Stimulated activated CD4-positive, alpha-beta T cell treated with anti-CD3 and anti-CD28 coated beads, Interleukin-2, amount 100 ng/mL, for 24 hours (primary cell): Measurements from ENCODE around the gene GJA8.
"Not testable (repeated sequence)": the region's sequence is repeated elsewhere in the genome, so short reads cannot be mapped to it uniquely, and the experiment has no call there.

ENCODE experiments used
- DNase-seq, 2 donors: peaks; one replicate each; pipeline ENCODE4 v3.0.0-alpha.2; 2020

The GJA8 gene

GRCh38 chr1:147902253-147902845 lies at the start of gene GJA8:
Gene GJA8 (plus strand): TSS chr1:147902795. CDS start chr1:147907956, 5,161 bp downstream.
- no peak for DNase-seq

GRCh38 chr1:147853391-147853790 lies 49.2 kb upstream of the GJA8 start:
- no peak for DNase-seq

DNA sequence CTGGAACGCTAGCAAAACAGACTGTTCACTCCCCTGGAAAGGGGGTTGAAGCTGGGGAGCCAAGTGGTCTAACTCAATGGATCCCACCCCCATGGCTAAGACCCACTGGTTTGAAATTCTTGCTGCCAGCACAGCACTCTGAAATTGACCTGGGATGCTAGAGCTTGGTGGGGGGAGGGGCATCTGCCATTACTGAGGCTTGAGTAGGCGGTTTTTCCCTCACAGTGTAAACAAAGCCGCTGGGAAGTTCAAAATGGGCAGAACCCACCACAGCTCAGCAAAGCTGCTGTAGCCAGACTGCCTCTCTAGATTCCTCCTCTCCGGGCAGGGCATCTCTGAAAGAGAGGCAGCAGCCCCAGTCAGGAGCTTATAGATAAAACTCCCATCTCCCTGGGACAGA lies 47.6 kb upstream of the GJA8 start:
- not testable (repeated sequence) for DNase-seq

DNA sequence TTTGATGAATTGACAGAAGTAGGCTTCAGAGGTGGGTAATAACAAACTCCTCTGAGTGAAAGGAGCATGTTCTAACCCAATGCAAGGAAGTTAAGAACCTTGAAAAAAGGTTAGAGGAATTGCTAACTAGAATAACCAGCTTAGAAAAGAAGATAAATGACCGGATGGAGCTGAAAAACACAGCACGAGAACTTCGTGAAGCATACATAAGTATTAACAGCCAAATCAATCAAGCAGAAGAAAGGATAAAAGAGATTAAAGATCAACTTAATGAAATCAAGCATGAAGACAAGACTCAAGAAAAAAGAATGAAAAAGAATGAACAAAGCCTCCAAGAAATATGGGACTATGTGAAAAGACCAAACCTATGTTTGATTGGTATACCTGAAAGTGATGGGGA lies 46.6 kb upstream of the GJA8 start:
- not testable (repeated sequence) for DNase-seq

DNA sequence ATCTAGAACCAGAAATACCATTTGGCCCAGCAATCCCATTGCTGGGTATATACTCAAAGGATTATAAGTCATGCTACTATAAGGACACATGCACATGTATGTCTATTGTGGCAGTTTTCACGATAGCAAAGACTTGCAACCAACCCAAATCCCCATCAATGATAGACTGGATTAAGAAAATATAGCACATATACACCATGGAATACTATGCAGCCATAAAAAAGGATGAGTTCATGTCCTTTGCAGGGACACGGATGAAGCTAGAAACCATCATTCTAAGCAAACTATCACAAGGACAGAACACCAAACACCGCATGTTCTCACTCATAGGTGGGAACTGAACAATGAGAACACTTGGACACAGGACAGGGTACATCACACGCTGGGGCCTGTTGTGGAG lies 35.4 kb upstream of the GJA8 start:
- not testable (repeated sequence) for DNase-seq

DNA sequence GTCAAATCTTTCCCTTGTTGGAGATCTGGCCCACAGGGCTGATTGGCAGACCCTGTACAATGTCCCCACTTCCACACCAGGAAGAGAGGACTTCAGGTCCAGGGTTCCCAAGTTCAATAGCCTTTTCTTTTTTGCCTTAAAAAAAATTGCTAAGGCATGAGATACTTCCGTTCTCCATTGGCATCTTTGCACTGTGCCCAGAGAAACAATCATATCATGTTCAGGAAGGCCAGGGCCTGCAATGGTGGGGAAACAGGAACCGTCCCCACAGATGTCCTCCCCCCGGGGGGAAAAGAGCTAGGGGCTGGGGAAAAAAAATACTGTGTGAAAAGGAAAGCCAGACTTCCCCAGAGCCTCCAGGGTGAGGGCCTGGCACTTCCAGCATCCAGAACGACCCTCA lies 24.6 kb upstream of the GJA8 start:
- DNase-seq: no peak

DNA sequence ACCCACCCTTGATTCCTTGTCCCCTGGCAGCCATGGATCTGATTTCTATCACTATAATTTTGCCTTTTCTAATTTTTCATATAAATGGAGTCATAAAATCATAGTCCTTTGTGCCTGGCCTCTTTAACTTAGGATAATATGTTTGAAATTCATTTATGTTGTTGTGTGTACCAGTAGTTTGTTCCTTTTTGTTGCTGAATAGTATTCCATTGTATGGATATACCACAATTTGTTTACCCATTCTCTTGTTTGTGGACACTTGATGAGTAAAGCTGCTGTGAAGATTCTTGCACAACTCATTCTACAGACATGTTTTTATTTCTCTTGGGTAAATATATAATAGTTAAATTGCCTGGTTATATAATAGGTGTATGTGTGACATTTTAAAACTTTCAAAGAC lies 22.7 kb upstream of the GJA8 start:
- no peak for DNase-seq

DNA sequence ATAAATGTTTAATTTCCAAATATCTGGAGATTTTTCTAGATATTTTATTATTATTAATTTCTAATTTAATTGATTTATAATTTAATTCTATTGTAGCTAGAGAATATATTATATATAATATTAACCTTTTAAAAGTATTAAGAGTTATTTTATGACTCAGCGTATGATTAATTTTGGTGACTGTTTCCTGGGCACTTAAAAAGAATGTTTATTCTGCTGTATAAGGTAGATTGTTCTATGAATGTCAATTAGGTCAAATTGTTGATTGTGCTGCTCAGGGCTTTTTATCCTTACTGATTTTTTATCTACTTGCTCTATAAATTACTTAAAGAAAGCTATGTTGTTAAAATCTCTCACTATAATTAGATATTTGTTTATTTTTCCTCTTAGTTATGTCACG lies 20.1 kb upstream of the GJA8 start:
- DNase-seq: no peak

- peak; percentile 67 to 77 for DNase-seq
Observed at GRCh38 chr1:147890177-147890790, 12.3 kb upstream of the GJA8 start.

DNA sequence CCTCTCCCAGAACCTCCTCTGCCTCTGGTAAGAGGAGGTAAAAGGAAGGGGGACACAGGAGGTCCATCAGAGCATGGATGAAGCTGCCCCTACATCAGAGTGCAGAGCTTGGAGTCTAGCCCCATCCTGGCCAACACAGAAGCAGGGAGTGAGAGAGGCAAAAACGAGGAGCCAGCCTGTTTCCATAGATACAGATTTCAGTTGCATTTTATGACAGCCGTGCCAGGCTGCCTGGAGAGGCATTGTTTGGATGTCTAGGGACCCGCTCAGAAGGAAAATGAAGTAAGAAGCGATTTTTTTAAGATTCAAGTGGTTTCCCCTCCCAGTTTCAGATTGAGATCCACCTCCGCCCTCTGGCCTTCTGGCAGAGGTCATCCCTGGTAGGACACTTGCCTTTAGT lies 11.5 kb upstream of the GJA8 start:
- no peak for DNase-seq

- peak in 1 of 2 donors; percentile 8 for DNase-seq
Observed at GRCh38 chr1:147892216-147892615, 10.4 kb upstream of the GJA8 start.

DNA sequence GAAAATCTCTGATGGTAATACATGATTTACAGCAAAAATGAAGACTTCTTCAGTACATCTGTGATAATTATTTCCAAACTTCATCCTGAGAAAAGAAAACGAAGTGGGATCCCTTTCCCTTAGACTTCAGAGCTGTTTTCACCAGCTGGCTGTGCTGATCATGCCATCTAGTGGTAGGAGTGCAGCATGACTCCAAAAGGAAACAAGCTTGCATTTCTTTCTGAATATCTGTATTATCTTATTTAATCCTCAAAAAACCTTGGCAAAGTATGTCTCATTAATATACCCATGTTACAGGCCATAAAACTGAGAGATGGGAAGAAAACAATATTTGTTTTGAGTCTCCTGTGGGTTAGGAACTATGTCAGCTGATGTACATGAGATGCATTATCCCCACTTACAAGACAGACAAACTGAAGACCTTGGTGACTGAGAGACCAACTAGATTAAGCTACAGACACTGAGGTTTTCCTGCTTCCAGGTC lies 9.8 kb upstream of the GJA8 start:
- DNase-seq: peak; percentile 15 to 44

GRCh38 chr1:147895123-147895522 lies 7.5 kb upstream of the GJA8 start:
- DNase-seq: no peak

- no peak for DNase-seq
Observed at GRCh38 chr1:147897029-147897752, 5.4 kb upstream of the GJA8 start.

GRCh38 chr1:147897789-147898188 lies 4.8 kb upstream of the GJA8 start:
- DNase-seq: no peak

DNA sequence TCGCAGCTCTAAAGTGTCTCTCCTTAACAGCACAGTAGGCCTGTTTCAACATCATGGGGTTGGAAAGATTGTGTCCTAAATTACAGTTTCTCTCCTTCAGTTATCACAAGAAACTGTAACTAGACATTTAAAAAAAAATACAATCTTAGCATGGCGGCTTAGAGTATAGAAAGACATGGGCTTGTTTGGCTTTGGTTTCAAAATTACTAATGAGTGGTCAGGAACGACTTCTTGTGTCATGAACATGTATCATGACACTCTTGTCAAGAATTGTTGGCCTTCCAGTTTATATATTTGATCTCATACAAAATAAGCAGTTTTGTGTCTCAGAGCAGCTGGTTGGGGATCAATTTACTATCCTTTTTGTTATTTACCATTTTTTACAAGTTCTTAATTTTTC lies 2.1 kb downstream of the GJA8 start:
- DNase-seq: no peak

- no peak for DNase-seq
Observed at GRCh38 chr1:147907786-147908509, 5.4 kb downstream of the GJA8 start.

GRCh38 chr1:147912553-147912952 lies 10.0 kb downstream of the GJA8 start:
- DNase-seq: no peak

DNA sequence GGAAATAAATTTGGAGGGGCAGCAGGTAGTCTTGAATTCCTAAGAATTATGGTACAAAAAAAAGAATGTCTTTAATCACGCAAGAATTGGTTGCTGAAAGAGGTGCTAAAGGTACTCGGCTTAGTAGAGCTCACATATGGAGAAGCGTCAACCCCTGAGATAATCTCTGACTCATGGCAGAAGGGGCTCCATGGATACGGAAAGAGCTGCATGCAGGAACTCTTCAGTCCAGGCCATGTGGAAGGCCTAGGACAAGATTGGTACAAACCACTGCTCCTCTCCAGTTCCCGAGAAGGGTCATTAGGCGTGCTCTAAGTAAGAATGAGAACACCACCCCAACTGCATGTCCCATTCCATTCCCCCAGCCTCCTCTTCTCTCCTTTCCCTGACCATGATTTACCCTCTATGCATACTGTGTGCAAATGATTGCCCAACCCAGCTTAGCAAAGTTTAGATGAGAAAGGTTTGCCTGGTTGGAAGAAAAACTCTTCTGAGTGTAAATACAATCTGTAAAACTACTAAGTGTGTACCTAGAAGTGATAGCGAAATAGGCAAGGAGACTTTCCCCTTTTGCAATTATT lies 10.9 kb downstream of the GJA8 start:
- no peak for DNase-seq

- DNase-seq: no peak
Observed at GRCh38 chr1:147919896-147920295, 17.3 kb downstream of the GJA8 start.

DNA sequence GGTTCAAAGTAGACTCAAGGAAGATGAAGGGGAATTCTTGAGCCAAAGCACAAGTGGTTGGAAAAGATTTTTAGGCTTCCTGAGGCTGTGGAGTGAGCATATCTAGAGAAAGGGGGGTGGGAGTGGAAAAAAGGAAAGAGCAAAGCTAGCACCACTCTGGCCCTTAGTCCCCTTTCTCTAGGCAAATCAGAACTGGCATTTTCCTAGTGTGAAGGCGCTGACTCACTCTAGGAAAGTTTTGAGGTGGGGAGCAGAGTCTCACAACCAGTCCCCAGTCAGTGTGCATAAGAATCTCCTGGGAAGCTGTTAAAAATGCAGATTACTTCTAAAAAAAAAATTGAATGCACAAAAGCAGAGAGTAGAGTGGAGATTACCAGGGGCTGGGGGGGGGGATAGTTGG lies 22.2 kb downstream of the GJA8 start:
- DNase-seq: no peak

- not testable (repeated sequence) for DNase-seq
Observed at GRCh38 chr1:147927215-147927614, 24.6 kb downstream of the GJA8 start.

GRCh38 chr1:147927689-147928088 lies 25.1 kb downstream of the GJA8 start:
- not testable (repeated sequence) for DNase-seq
